Panc1 (cell line): ENCODE results near the gene SPZ1. TPM values are rescaled to one million over a fixed set of nuclear protein-coding genes. Genes with fewer than 3 reads are reported as not detected.
A peak's percentile ranks its signal among the peaks of the same experiment; 100 is the strongest.
"Not testable (repeated sequence)": the region's sequence is repeated elsewhere in the genome, so short reads cannot be mapped to it uniquely, and the experiment has no call there.

Experiments used
- ATAC-seq: fragments of 200-7000 bp; cut with Tn5 transposase; 2 replicates; pipeline ENCODE4 v1.9.1; 2020; ENCODE audit warnings: mild to moderate bottlenecking, moderate library complexity
- Bru-seq: library from RNA; stranded (reverse); fragments of 400-500 nt; gene quantifications from one replicate; lab custom pipeline; 2021; lab: Mats Ljungman, UMichigan
- BruChase-seq, 2 experiments: library from RNA; stranded (reverse); fragments of 400-500 nt; gene quantifications; one replicate each; lab custom pipeline; 2021; lab: Mats Ljungman, UMichigan
- BruUV-seq: library from RNA; stranded (reverse); fragments of 400-500 nt; replicated peaks from 2 replicates; lab custom pipeline; 2021; lab: Mats Ljungman, UMichigan
- CTCF ChIA-PET: fragments of 300-600 bp; sonication (Branson Sonifier 250); formaldehyde crosslinking; loops from one replicate; lab custom pipeline; 2022; ENCODE audit warnings: antibody characterized with exemption; lab: Charles Lee
- POLR2A ChIA-PET: fragments of 300-600 bp; sonication (Branson Sonifier 250); formaldehyde crosslinking; loops from one replicate; lab custom pipeline; 2022; ENCODE audit warnings: antibody characterized with exemption; lab: Charles Lee
- DNase-seq: peaks from one replicate; pipeline ENCODE4 v3.0.0-alpha.2; 2010; ENCODE audit warnings: low read depth, low spot score
- H3K27ac ChIP-seq: 2 replicates; pipeline ENCODE4 v1.5.1; 2011; ENCODE audit warnings: mild to moderate bottlenecking, low read length, inconsistent platforms
- H3K27me3 ChIP-seq: fragments of 200-500 bp; sonication (Bioruptor generic); 2 replicates; pipeline ENCODE4 v1.6.0; 2014; ENCODE audit warnings: low read length, inconsistent platforms; ENCODE audit not compliant: control insufficient read depth, insufficient read depth
- H3K36me3 ChIP-seq: fragments of 200-500 bp; sonication (Bioruptor generic); 2 replicates; pipeline ENCODE4 v1.5.1; 2014; ENCODE audit warnings: inconsistent platforms, mild to moderate bottlenecking, low read length, moderate library complexity; ENCODE audit not compliant: control insufficient read depth, insufficient read depth
- H3K4me1 ChIP-seq: 2 replicates; pipeline ENCODE4 v1.5.1; 2011; ENCODE audit warnings: inconsistent platforms, mild to moderate bottlenecking, low read length, moderate library complexity; ENCODE audit not compliant: control insufficient read depth, insufficient read depth
- H3K4me3 ChIP-seq, 2 experiments: 2 replicates each; pipeline ENCODE4 v1.5.1; 2011 to 2012; ENCODE audit warnings: low read depth in 2 of 2, low read length in 2 of 2, mild to moderate bottlenecking in 2 of 2, inconsistent platforms in 1 of 2, moderate library complexity in 1 of 2
- H3K9me3 ChIP-seq: fragments of 200-500 bp; sonication (Bioruptor generic); 2 replicates; pipeline ENCODE4 v1.5.1; 2014; ENCODE audit warnings: low read depth, mild to moderate bottlenecking, inconsistent platforms, low read length, moderate library complexity; ENCODE audit not compliant: control insufficient read depth, insufficient read depth
- POLR2AphosphoS5 ChIP-seq: IDR thresholded peaks from 2 replicates; pipeline ENCODE4 v1.6.1; 2012; ENCODE audit warnings: mild to moderate bottlenecking, low read depth, low read length, moderate library complexity
- SIN3A ChIP-seq: IDR thresholded peaks from 2 replicates; pipeline ENCODE4 v1.6.1; 2012; ENCODE audit warnings: low read depth, mild to moderate bottlenecking, low read length, moderate library complexity, borderline replicate concordance; ENCODE audit not compliant: insufficient read depth
- TCF7L2 ChIP-seq: IDR thresholded peaks from 2 replicates; pipeline ENCODE4 v1.6.1; 2011; ENCODE audit warnings: mild to moderate bottlenecking, low read depth, low read length, inconsistent platforms
- in situ Hi-C: cut with HindIII; loops from 2 replicates; pipeline ENCODE4 v1.10.0; 2016; ENCODE audit warnings: low sequenced_read_pairs, low pct_unique_long_range_greater_than_20kb
- intact Hi-C: fragments of 100-400 bp; cut with micrococcal nuclease; formaldehyde crosslinking; loops from one replicate; pipeline ENCODE4 v1.10.0; 2022; ENCODE audit not compliant: unreplicated experiment
- long read RNA-seq: library from polyadenylated mRNA; unstranded; transcript quantifications from one replicate; pipeline ENCODE4 v2.0.0, GENCODE V29; 2021; ENCODE audit not compliant: unreplicated experiment
- polyA plus RNA-seq: library from polyadenylated mRNA; unstranded; fragments of >200 nt; gene quantifications from one replicate; pipeline ENCODE4 v1.2.1, GENCODE V29; 2012; ENCODE audit warnings: missing spikeins; ENCODE audit not compliant: insufficient read length
- total RNA-seq: library from RNA; stranded (reverse); gene quantifications from one replicate; pipeline ENCODE4 v1.2.1, GENCODE V29; 2021; ENCODE audit not compliant: unreplicated experiment
- TF ChIP-seq, protein P1 (sequence below), 2 experiments: IDR thresholded peaks; 2 replicates each; pipeline ENCODE4 v1.6.1; 2011 to 2012; ENCODE audit warnings: low read depth in 2 of 2, control low read depth in 1 of 2, low read length in 1 of 2, mild to moderate bottlenecking in 1 of 2, moderate library complexity in 1 of 2; ENCODE audit not compliant: insufficient read depth in 1 of 2
- TF ChIP-seq, protein P2 (sequence below): fragments of 450-650 bp; IDR thresholded peaks from 2 replicates; pipeline ENCODE4 v1.5.1; 2017; ENCODE audit warnings: mild to moderate bottlenecking

The SPZ1 gene, protein sequence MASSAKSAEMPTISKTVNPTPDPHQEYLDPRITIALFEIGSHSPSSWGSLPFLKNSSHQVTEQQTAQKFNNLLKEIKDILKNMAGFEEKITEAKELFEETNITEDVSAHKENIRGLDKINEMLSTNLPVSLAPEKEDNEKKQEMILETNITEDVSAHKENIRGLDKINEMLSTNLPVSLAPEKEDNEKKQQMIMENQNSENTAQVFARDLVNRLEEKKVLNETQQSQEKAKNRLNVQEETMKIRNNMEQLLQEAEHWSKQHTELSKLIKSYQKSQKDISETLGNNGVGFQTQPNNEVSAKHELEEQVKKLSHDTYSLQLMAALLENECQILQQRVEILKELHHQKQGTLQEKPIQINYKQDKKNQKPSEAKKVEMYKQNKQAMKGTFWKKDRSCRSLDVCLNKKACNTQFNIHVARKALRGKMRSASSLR
- total RNA-seq (not detected), Bru-seq, nascent RNA (percentile 18 among the genes with signal in this experiment), BruChase-seq, experiment 1, labeled RNA remaining after a 2-hour chase (percentile 19 among the genes with signal in this experiment), BruChase-seq, experiment 2, labeled RNA remaining after a 6-hour chase (not detected)
- polyA plus RNA-seq: not detected
- long read RNA-seq: 0 reads

DNA sequence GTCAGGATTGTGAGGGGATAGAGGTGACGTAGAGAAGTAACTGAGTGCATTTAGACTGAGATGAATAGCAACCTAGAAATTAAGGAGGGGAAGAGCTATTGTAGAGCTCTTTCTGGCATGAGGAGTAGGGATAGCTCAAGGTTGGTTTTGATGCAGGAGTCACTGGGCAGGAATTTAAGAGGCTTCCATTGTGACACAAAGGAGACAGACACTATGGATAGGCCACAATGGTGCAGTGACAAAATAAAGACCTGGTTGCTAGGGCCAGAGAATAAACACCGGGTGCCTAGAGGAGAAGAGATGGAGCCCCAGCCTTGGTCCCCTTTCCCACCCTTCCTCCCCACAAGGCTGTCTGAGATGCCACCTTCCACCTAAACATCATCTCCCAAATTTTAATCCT lies at the start of gene SPZ1:
TSS of gene SPZ1 (plus strand) at position 301 of the 400 bp plus-strand sequence. CDS start 214 bp downstream, outside the sequence.
- ATAC-seq (no peak), DNase-seq (no peak)
- intact Hi-C loops: no loop called here
- ChIA-PET CTCF (no interaction called here), POLR2A (no interaction called here)
- TF ChIP-seq POLR2AphosphoS5: no peak
- no peak for TF ChIP-seq SIN3A
- TF ChIP-seq, protein P1, sequence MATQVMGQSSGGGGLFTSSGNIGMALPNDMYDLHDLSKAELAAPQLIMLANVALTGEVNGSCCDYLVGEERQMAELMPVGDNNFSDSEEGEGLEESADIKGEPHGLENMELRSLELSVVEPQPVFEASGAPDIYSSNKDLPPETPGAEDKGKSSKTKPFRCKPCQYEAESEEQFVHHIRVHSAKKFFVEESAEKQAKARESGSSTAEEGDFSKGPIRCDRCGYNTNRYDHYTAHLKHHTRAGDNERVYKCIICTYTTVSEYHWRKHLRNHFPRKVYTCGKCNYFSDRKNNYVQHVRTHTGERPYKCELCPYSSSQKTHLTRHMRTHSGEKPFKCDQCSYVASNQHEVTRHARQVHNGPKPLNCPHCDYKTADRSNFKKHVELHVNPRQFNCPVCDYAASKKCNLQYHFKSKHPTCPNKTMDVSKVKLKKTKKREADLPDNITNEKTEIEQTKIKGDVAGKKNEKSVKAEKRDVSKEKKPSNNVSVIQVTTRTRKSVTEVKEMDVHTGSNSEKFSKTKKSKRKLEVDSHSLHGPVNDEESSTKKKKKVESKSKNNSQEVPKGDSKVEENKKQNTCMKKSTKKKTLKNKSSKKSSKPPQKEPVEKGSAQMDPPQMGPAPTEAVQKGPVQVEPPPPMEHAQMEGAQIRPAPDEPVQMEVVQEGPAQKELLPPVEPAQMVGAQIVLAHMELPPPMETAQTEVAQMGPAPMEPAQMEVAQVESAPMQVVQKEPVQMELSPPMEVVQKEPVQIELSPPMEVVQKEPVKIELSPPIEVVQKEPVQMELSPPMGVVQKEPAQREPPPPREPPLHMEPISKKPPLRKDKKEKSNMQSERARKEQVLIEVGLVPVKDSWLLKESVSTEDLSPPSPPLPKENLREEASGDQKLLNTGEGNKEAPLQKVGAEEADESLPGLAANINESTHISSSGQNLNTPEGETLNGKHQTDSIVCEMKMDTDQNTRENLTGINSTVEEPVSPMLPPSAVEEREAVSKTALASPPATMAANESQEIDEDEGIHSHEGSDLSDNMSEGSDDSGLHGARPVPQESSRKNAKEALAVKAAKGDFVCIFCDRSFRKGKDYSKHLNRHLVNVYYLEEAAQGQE (IDR thresholded peaks at IDR 0.05; ENCODE audit: insufficient read depth in 1 of 2, low read depth in 2 of 2, low read length in 1 of 2): no peak
- TF ChIP-seq, protein P2, sequence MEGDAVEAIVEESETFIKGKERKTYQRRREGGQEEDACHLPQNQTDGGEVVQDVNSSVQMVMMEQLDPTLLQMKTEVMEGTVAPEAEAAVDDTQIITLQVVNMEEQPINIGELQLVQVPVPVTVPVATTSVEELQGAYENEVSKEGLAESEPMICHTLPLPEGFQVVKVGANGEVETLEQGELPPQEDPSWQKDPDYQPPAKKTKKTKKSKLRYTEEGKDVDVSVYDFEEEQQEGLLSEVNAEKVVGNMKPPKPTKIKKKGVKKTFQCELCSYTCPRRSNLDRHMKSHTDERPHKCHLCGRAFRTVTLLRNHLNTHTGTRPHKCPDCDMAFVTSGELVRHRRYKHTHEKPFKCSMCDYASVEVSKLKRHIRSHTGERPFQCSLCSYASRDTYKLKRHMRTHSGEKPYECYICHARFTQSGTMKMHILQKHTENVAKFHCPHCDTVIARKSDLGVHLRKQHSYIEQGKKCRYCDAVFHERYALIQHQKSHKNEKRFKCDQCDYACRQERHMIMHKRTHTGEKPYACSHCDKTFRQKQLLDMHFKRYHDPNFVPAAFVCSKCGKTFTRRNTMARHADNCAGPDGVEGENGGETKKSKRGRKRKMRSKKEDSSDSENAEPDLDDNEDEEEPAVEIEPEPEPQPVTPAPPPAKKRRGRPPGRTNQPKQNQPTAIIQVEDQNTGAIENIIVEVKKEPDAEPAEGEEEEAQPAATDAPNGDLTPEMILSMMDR: no peak
- no peak for TF ChIP-seq TCF7L2
- H3K27ac ChIP-seq: no peak within 1 kb of the TSS
- in situ Hi-C loops: no loop called here
- no TSS peak for BruUV-seq
- H3K4me1 ChIP-seq: no peaks in the 10 kb centered on the region
- H3K27me3 ChIP-seq: peaks cover 21% of the 10 kb centered on the region
- no peaks in the 10 kb centered on the region for H3K9me3 ChIP-seq
- H3K4me3 ChIP-seq: no peak within 1 kb of the TSS
- H3K36me3 ChIP-seq: no peaks in the 10 kb centered on the region

DNA sequence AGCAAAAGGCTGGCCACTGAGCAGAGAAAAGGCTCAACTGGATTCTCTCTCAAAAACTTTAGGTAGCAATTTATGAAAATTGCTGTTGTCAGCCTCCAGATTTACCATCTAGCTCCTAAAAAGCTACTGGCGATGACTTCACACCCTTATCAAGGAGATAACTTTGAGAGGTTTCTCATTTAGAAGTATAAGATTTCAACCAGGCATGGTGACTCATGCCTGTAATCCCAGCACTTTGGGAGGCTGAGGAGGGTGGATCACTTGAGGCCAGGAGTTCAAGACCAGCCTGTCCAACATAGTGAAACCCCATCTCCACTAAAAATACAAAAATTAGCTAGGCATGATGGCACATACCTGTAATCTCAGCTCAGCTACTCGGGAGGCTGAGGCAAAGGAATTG lies 49.3 kb upstream of the SPZ1 start:
- ATAC-seq, CTCF ChIA-PET, intact Hi-C loops, DNase-seq, H3K9me3 ChIP-seq, H3K4me1 ChIP-seq, BruUV-seq, H3K4me3 ChIP-seq, H3K36me3 ChIP-seq, H3K27me3 ChIP-seq, H3K27ac ChIP-seq, POLR2A ChIA-PET, in situ Hi-C loops: not testable (repeated sequence)
